ENCODE data around the gene MEF2C. TPM values are rescaled to one million over a fixed set of nuclear protein-coding genes. Genes with fewer than 3 reads are reported as not detected.

The MEF2C gene
- total RNA-seq, 2 donors from 2014 or later = 0.64 to 0.86 TPM

- peaks cover 41% of the 10 kb centered on the region for H3K4me1 Mint-ChIP-seq
- H3K4me3 Mint-ChIP-seq = no peak overlapping the region
- H3K27ac Mint-ChIP-seq = no peak overlapping the region
- 80 to 81% methylated on average over 3 of the region's 3 CpGs for WGBS, 2 experiments (ENCODE audit: insufficient coverage in 1 of 2, insufficient read length in 1 of 2)
- no peak overlapping the region for H3K9ac ChIP-seq (ENCODE audit: extremely low read depth, low read length, poor library complexity, severe bottlenecking)
- DNase-seq = no peak
- TF ChIP-seq CTCF (conservative IDR thresholded peaks at IDR 0.05) = no peak
- H3K27me3 Mint-ChIP-seq (ENCODE audit: insufficient read depth) = peaks cover 100% of the 10 kb centered on the region
- H3K4me3 ChIP-seq (ENCODE audit: low read length) = no peak overlapping the region
- no peaks in the 10 kb centered on the region for H3K36me3 ChIP-seq (ENCODE audit: control insufficient read depth, insufficient read depth, low read length)
- H3K4me1 ChIP-seq (ENCODE audit: control insufficient read depth, insufficient read depth, low read length) = peaks cover 5% of the 10 kb centered on the region
- peaks cover 100% of the 10 kb centered on the region for H3K27me3 ChIP-seq (ENCODE audit: control insufficient read depth, insufficient read depth, low read length, poor library complexity, severe bottlenecking)
- no peaks in the 10 kb centered on the region for H3K9me3 Mint-ChIP-seq
- no peaks in the 10 kb centered on the region for H3K9me3 ChIP-seq (ENCODE audit: control insufficient read depth, low read length)
- H3K36me3 Mint-ChIP-seq (ENCODE audit: low read depth) = no peaks in the 10 kb centered on the region
- H3K27ac ChIP-seq (ENCODE audit: low read depth, low read length) = peak overlapping the region; percentile 45
Measured at GRCh38 chr5:88669371-88670050, 213.5 kb downstream of the MEF2C start.

GRCh38 chr5:88667496-88668201, 215.3 kb downstream of the MEF2C start:
- Mint-ChIP-seq H3K36me3 (ENCODE audit: low read depth) (no peaks in the 10 kb centered on the region), H3K27me3 (ENCODE audit: insufficient read depth) (peaks cover 99% of the 10 kb centered on the region), H3K4me1 (peaks cover 38% of the 10 kb centered on the region), H3K27ac (no peak overlapping the region), H3K4me3 (peak overlapping the region; percentile 3), H3K9me3 (no peaks in the 10 kb centered on the region)
- TF ChIP-seq CTCF (conservative IDR thresholded peaks at IDR 0.05) = no peak
- Histone ChIP-seq H3K27me3 (ENCODE audit: control insufficient read depth, insufficient read depth, low read length, poor library complexity, severe bottlenecking) (peaks cover 100% of the 10 kb centered on the region), H3K4me3 (ENCODE audit: low read length) (peak overlapping the region; percentile 57), H3K4me1 (ENCODE audit: control insufficient read depth, insufficient read depth, low read length) (peaks cover 5% of the 10 kb centered on the region), H3K9me3 (ENCODE audit: control insufficient read depth, low read length) (no peaks in the 10 kb centered on the region), H3K9ac (ENCODE audit: extremely low read depth, low read length, poor library complexity, severe bottlenecking) (no peak overlapping the region), H3K36me3 (ENCODE audit: control insufficient read depth, insufficient read depth, low read length) (no peaks in the 10 kb centered on the region), H3K27ac (ENCODE audit: low read depth, low read length) (peak overlapping the region; percentile 89)
- WGBS, 2 experiments (ENCODE audit: insufficient coverage in 1 of 2, insufficient read length in 1 of 2) = 1 to 6% methylated on average over 15 to 23 of the region's 23 CpGs
- peak; percentile 79 for DNase-seq
